Left hindlimb (tissue), 1 donor: ENCODE data around the gene DHRS7.
A peak's percentile ranks its signal among the peaks of the same experiment; 100 is the strongest.

Experiments used
- DNase-seq: peaks from one replicate; pipeline ENCODE4 v3.0.0-alpha.2; 2018

Gene DHRS7, protein sequence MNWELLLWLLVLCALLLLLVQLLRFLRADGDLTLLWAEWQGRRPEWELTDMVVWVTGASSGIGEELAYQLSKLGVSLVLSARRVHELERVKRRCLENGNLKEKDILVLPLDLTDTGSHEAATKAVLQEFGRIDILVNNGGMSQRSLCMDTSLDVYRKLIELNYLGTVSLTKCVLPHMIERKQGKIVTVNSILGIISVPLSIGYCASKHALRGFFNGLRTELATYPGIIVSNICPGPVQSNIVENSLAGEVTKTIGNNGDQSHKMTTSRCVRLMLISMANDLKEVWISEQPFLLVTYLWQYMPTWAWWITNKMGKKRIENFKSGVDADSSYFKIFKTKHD

DNA sequence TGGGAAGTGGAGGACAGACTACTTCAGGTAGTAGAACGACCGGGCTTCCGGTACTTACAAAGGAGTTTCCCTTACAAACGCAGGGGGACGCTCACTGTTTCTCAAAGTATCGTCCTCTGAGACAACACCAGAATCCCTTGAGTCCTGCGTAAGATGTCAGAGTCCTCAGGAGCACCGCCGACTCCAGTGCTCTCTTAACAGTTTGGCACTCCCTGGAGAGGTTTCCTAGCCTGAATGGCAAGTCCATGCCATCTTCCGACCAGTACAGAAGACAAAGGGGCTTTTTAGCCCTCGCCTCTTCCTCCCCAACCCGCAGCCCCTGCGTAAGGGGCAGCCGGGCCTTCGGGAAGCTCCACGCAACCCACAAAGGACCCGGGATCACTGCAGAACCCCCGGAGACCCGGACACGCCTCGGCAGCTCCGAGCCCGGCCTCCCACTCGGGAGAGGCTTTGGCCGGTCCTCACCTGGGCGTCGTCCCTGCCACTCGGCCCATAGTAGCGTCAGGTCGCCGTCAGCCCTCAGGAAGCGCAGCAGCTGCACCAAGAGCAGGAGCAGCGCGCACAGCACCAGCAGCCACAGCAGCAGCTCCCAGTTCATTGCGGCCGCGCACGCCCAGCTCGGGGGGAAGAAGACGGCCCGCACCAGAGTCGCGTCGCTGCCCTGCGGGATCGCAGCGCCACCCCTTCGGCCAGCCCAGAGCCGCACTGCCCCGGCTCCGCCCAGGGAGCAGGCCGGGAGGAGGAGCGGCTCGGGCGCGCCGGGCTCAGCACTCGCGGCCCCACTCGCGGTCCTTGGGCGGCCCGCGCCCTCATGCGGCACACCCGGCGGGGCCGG is at the start of gene DHRS7:
TSS of gene DHRS7 (minus strand) at position 687 of the 835 bp plus-strand sequence. CDS start at position 598, 89 bp downstream.
- DNase-seq, result peak; percentile 88

- DNase-seq, result no peak
These were observed 49.4 kb upstream of the DHRS7 start for GRCh38 chr14:60214415-60215126.

DNA sequence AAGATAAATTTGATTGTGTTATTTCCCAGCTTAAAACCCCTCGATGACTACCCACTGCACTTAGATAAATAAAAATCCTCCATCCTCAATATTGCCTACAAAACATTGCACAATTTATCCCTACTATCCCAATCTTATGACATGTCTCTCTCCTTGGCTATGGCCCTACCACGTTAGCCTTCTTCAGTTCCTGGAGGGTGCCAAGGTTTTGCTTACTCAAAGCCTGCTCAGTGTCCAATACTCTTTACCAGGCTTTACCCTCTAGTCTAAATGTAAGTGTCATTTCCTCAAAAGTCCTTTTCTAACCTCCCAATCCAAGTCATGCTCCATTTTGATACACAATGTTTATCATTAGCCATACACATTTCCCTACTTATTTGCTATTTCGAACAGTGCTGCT is 48.8 kb upstream of the DHRS7 start:
- no peak for DNase-seq

- DNase-seq, result no peak
These were observed 47.5 kb upstream of the DHRS7 start for GRCh38 chr14:60212503-60213371.

GRCh38 chr14:60211153-60211552 is 46.0 kb upstream of the DHRS7 start:
- DNase-seq, result no peak

GRCh38 chr14:60210703-60211102 is 45.5 kb upstream of the DHRS7 start:
- no peak for DNase-seq

- DNase-seq, result no peak
These were observed 41.8 kb upstream of the DHRS7 start for GRCh38 chr14:60206837-60207533.

GRCh38 chr14:60206249-60206670 is 41.1 kb upstream of the DHRS7 start:
- no peak for DNase-seq

DNA sequence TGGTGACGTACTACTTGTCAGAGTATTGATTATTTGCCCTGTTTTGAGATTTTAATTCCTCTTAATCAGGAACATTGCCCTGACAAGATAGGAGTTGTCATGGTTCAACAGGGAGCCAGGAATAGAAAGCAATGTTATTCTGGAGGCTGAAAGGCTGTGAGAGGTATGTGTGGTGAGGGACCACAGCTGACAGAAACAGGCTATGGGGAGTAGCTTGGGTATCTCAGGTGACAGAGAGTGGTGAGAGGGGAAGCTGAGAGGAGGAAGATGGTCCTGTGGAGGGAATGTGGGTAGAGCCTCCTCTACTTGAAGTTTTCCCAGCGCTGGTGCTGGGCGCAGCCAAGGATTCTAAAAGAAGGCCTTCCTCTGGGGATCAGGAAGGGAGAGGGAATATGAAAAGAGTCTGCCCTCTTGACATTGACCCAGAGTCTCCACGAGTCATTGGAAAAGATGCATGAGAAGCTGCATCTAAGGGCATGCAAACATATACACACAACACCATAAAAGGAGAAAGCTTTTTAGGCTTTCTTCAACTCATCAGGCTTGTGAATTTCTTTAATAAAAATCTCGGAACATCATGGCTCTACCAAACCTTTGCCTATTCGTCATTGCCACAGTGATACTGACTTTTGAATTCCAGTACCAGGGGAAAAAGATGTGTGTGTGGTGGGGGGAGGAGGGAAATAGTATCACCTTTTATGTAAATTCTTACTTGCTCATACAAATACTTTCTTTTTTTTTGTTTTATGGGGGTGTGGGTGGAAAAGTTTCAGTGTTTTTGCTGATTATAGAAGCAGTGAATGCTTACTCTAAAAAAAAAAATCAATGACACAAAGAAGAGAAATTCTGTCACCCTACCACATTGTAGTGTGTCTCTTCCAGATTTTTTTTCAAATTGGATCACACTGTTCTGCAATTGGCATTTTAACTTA is 39.9 kb upstream of the DHRS7 start:
- no peak for DNase-seq

- no peak for DNase-seq
These were observed 39.1 kb upstream of the DHRS7 start for GRCh38 chr14:60204104-60204842.

DNA sequence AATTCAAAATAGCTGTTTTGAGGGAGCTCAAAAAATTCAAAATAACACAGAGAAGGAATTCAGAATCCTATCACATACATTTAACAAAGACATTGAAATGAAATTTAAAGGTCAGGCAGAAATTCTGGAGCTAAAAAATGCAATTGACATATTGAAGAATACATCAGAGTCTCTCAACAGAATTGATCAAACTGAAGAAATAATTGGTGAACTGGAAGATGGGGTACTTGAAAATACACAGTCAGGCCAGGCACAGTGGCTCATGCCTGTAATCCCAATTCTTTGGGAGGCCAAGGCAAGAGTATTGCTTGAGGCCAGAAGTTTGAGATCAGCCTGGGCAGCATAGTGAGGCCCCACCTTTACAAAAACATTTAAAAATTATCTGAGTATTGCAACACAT is 34.1 kb upstream of the DHRS7 start:
- no peak for DNase-seq

DNA sequence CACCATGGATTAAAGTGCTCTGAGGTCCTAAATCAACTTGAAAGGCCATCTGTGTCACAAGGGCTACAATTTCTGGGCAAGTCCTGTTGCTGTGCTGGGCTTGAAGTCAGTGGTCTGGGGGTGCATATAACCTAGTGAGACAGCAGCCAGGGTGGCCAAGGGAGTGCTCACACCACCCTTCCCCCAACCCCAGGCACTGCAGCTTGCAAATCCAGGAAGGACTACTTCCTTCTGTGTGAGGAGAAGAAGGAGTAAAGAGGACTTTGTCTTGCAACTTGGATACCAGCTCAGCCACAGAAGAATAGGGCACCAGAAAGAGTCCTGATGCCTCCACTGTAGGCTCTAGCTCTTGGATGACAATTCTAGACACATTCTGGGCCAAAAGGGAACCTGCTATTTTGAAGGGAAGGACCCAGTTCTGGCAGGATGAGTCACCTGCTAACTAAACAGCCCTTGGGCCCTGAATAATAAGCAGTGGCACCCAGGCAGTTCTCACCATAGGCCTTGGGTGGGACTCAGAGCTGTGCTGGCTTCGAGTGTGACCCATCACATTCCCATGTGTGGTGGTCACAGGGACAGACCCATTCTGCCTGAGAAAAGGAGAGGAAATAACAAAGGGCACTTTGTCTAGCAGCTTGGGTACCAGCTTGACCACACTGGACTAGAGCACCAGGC is 32.6 kb upstream of the DHRS7 start:
- DNase-seq, result no peak

- DNase-seq, result no peak
These were observed 31.1 kb upstream of the DHRS7 start for GRCh38 chr14:60196291-60196690.

GRCh38 chr14:60195179-60195810 is 30.1 kb upstream of the DHRS7 start:
- DNase-seq, result no peak

DNA sequence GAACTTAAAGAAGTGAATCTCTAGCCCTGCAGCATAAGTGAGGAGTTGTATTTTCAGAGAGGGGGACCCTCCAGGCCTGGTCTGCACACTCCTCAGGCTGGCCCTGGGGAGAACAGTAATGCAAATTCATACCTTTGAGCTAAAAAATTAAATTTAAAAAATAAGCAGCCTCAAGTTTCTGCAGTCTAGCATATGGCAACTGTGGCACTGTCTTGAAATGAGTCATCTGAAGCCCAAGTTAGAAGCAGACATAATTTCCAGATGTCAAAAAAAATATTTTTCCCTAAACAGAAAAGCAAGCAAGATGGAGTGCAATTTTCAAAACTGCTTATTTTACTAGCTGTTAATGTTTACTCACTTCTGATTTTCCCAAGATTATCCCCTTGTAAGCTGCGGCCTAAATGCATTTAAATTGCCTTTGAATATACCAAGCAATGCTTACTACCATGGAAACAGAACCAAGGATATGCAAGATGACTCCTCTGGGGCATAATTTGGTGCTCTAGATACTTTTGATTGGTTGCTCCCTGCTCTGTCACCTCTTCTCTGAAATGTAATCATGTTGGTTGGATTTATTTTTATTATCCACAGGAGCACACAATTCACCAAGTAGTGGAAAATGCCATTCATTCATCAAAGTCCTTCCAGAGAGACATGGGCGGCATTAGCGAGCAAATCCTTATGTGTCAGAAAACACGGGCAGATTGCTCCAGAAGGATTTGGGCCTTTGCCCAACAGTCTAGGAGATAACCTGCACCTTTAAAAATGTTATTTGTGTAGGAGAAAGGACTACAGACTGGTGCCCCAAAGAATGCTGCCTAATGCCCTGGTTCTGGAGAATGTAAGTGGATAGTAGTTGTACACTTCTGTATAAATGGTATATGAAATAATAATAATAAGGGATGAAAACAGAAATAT is 25.0 kb upstream of the DHRS7 start:
- no peak for DNase-seq

DNA sequence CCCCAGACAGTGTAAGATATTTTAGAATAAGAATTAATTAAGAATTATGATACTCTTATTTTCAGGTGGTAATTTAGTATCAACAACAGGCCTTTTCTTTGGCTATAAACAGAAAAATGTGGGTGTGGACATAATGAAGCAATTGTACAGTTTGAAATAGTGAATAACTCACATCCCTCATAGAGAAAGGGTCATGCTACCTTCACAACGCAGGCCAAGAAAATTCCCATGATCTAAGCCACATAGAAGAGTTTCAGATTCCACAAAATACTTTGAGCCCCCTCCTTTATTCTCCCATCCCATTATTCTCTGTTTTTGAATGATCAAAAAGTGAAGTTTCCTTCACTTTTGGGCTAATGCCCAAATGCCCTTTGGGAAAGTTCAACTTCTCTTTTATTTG is 23.5 kb upstream of the DHRS7 start:
- DNase-seq, result no peak

GRCh38 chr14:60188115-60188514 is 22.9 kb upstream of the DHRS7 start:
- no peak for DNase-seq
